NCI-H1436 treated with DMSO at 0.1 percent for 48 hours (cell line): ENCODE measurements around the gene ODF2.
"Not testable (repeated sequence)": the region's sequence is repeated elsewhere in the genome, so short reads cannot be mapped to it uniquely, and the experiment has no call there.

ENCODE experiments used
- DNase-seq: peaks from one replicate; lab custom pipeline; 2025; lab: John Stamatoyannopoulos, UW

The ODF2 gene

DNA sequence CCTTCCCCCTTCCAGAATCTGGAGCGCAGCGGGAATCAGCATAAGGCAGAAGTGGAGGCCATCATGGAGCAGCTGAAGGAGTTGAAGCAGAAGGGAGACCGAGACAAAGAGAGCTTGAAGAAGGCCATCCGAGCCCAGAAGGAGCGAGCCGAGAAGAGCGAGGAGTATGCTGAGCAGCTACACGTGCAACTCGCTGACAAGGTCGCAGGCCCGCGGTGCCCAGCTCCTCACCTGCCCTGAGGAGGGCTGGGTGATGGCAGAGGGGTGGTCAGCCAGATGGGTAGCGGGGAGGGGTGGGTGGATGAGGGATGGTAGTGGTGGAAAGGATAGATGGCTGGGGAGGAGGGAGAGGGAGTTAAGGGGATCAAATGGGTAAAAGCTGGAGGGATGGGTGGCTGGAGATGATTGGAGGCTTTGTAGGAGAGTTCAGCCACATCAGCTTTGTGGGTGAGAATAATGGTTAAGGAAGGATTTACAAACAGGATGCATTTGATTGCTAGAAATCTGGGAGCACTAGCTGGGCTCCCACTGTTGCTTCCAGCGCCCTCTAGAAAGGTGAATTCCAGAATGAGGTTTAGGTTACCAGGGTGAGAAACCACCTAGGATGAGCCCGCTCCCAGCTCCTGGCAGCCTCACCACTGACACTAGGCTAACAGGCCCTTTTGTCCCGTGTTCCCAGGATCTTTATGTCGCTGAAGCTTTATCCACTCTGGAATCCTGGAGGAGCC lies 29.0 kb downstream of the ODF2 start:
- DNase-seq, result no peak

DNA sequence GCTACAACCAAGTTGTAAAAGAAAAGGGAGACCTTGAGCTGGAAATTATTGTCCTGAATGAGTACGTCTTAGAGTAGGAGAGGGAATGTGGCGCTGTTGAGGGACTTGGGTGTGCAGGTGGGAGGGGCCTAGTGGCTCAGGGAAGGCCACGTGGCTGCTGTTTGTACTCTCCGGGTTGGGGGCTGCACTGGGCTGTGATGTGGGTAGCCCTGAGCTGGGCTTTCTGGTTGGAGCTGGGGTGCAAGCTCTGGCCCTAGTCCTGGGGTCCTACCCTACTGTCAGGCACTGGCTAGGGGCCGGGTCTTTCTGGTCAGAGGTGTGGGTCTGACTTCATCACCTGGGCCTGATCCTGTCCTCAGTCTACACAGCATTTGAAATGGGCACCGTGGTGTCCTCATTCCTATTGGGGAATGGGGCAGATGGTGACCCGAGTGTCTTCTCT lies 29.6 kb downstream of the ODF2 start:
- no peak for DNase-seq

DNA sequence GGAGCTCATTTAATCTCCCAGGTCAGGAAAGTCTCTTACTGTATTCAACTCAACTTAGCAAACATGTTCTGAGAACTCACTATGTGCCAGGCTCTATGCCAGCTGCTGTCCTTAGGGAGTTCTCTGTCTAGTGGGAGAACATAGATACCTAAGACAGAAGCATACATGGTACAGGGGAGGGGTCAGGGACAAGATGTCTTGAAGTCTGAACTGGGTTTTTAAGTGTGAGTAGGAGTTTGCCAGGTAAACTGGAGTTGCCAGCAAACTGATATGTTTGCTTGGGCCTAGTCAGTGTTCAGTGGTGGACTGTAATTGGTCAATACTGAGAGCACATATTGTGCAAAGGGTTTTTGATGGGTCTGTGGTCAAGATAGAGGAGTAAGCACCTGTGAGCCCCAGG lies 30.4 kb downstream of the ODF2 start:
- DNase-seq, result no peak

DNA sequence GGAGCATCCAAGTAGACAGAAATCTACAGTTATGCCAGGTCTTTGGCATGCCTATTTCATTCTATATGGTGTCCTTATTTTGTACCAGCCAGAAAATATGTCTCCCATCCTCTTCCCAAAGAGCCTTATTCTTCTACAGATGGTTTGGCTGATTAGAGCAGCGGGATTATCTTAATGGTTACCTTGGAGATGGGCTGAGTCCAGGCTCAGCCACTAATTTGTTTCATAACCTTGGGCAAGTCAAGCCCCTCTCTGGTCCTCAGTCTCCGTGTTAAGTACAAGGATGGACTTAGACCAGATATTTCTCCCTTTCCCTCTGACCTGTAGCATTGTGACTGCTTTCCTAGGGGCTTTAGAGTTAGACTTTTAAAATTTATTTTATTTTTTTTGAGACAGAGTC lies 37.6 kb downstream of the ODF2 start:
- no peak for DNase-seq

DNA sequence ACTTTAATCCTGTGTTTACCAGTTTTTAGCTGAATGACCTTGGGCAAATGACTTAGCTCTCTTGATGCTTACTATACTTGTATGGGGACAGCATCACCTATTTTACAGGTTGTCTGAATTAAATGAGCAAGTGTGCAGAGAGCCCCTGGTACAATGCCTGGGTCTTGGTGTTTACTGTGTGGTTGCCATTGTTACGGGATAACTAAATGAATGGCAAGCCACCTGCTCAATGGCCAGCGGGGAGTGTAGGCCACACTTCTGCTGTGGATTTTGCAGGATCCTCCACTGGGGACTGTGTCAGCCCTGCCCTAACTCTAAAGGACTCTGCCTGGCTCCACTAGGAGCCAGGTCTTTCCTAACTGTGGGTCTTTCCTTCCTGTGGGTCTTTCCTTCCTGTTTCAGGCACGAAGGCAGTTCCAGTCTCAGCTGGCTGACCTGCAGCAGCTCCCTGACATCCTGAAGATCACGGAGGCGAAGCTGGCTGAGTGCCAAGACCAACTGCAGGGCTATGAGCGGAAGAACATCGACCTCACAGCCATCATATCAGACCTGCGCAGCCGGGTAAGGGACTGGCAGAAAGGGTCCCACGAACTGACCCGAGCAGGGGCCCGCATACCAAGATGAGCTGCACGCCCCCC lies 38.4 kb downstream of the ODF2 start:
- no peak for DNase-seq

DNA sequence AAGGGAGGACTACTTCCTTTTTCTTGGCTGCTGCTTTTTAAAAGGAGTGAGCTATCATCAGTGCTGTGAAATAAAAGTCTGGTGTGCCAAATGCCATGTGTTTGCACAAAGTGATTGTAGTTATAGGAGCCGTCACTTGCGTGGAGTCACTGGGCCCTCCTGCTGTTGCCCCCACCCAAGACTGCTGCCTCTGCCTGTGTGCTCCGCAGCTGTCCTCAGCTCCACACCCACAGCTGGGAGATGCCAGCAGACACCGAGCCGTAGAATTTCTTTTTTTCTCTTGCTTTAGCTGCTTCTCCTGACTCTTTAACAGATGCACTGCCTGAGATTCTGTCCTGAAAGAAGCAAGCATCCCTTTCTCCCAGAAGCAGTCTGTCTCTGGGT lies 38.9 kb downstream of the ODF2 start:
- DNase-seq, result no peak

DNA sequence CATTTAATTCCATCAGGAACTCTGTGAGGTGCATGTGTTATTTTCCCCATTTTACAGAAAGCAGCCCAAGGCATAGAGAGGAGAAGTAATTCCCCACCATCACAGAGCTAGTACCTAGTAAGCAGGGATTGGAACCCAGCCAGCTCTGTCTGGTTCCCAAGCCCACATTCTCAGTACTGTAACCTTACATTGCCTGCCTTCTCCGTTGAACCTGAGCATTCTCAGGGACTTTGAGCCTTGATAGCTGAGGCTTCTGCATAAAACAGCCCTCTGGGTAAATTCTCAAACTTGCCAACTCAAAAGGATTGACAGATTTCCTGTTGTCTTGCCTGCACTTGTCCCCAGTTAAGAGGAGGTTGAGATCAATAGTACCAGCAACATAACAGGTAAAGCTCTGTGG lies 39.5 kb downstream of the ODF2 start:
- no peak for DNase-seq

DNA sequence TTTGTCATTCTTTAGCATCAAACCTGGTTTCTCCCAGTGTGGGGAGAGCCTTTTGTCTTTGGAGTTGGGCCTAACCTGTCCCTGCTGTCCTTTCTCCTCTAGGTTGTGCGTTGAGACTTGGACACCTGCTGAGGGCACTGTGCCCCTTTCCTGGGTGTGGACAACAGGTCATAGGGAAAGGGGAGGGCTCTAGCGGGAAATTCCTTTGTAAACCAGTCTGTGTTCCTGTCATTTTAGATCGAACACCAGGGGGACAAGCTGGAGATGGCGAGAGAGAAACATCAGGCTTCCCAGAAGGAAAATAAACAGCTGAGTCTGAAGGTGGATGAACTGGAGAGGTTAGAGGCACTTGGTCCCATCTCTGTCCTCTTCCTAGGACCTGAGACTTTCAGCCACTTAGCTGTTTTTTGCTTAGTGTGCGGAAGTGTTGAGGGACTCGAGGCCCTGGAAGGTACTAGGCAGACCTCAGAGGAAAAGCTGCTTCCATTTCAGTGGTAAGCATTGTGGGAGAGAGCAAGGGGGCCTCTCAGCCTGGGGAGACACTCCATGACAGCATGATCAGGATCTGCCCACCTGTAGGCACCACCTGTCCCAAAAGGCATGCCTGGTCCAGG lies 40.1 kb downstream of the ODF2 start:
- DNase-seq, result no peak

DNA sequence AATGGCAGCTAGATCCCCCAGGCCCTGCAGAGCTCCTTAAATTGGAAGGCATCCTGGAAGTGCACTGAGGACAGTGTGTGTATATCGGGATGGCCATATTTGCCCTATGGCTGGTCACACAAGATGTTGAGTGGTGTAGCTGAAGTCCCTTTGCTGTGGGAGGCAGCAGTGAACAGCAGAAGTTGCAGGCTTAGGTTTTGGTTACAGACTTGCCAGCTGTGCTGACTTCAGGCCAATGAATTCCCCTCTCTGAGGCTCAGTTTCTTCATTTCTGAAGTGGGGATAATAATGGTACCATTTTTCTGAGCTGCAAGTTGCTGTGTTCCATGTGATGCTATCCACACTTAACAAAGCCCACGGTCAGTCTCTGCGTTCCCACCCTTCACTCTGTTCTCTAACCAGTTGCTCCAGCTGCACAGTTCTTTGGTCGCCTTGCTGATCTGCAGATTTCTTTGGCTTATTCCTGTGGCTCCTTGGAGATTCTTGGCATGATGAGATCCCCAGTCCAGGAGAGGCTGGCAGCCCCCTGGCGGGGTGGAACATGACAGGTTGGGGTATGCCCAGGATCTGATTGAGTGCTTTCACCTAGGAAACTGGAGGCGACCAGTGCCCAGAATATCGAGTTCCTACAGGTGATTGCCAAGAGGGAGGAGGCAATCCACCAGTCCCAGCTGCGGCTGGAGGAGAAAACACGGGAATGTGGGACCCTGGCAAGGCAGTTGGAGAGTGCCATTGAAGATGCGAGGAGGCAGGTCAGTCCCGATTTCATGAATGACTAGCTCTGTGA lies 42.2 kb downstream of the ODF2 start:
- no peak for DNase-seq

DNA sequence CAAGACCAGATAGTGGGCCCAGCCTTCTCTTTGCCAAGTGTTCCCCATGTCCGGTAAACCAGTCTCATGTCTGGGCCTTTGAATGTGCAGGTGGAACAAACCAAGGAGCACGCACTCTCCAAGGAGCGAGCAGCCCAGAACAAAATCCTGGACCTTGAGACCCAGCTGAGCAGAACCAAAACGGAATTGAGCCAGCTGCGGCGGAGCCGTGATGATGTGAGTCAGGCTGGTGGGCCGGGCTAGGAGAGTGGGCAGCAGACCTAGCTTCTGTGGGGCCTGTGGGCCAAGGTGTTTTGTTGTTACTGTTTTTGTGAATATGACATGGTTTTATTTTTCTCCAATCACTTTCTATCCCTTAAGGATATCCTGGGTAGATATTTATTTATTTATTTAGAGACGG lies 43.1 kb downstream of the ODF2 start:
- DNase-seq, result no peak

DNA sequence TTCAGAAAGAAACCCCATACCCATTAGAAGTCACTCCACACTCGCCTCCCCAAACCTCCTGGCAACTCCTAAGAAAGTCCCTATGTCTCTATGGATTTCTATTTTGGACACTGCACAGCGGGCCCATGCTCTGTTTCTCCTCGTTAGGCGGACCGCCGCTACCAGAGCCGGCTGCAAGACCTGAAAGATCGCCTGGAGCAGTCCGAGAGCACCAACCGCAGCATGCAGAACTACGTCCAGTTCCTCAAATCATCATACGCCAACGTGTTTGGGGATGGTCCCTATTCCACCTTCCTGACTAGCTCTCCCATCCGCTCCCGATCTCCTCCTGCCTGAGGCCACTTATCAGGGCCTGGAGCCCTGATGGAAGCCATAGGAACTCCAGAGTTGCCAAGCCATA lies 44.1 kb downstream of the ODF2 start:
- no peak for DNase-seq

DNA sequence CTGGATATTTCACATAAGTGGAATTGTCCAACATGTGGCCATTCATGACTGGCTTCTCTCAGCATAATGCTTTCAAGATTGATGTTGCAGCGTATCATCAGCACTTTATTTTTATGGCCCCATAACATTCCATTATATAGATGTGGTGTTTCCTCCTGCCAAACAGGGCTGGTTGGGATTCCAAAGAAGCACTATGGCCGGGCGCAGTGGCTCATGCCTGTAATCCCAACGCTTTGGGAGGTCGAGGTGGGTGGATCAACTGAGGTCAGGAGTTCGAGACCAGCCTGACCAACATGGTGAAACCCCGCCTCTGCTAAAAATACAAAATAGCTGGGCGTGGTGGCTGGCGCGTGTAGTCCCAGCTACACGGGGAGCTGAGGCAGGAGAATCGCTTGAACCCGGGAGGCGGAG lies 47.6 kb downstream of the ODF2 start:
- not testable (repeated sequence) for DNase-seq

DNA sequence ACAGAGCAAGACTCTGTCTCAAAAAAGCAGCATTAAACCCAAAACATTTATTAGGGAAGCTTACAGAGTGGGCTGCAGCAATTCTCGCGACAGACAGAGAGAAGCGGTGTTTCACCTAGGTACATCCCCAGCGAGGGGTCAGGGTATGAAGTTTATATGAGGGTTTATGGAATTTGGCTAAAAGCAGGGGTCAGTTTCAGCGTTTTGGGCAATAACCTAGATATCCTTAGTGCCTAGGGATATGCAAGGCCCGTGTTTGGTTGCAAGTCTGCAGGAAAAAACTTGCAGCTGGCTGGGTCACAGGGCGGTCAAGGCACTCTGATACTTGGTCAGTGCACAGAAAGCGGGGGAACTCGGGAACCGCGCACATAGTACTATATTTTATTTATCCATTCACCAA lies 48.1 kb downstream of the ODF2 start:
- no peak for DNase-seq

DNA sequence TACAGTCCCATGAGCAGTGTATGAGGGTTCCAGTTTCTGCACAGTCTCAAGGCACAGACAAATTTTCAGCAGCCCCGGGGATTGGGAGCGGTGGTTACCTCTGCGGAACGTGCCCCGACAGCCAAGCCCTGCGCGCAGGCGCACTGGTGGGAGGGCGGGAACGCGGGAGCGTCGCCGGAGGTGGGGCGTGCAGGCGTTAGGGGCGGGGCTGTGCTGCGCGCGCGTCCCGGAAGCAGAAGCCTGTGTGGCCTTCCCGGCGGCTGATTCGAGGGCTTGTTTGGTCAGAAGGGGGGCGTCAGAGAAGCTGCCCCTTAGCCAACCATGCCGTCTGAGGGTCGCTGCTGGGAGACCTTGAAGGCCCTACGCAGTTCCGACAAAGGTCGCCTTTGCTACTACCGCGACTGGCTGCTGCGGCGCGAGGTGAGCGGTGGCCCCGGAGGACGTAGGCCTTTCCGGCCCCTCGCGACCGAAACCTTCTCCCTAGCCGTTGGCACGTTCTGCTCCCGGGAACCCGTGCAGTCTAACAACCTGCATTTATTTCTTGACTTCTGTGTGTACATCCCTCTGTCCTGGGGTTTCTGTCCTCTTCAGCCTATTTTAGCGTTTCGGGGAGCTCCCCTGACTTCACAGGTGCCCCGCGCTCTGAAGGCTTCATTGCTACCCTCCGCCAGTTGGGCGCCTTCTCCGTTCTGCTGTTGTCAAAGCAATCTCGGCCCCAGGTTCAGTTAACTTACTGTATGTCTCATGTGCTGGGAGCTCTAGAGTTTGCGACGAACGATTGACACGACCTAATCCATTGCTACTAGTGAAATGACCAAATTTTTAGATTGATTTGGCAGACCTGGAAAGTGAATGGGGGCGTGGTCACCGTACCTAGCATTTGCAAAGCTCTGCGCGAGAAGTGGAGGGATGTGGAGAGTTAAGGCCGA lies 48.9 kb downstream of the ODF2 start, which contains the start of gene GLE1:
Gene GLE1 (plus strand): TSS at position 235 of the 929 bp plus-strand sequence. CDS start 87 bp downstream, at position 322.
- peak; percentile 38 for DNase-seq

DNA sequence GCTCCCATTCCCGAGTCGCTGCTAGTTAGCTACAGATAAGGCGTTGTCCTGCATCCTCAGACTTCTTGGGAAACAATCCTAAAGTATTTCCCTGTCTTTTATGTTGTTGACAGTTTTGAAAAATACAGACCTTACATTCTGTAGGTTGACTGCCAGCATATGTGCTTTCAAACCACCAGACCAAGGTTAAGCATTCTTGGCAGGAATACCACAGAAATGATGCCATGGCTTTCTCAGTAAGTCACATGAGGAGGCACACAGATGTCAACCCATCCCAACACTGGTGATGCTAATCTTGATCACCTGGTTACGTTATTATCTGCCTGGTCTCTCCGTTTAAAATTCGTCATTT lies 49.6 kb downstream of the ODF2 start:
- no peak for DNase-seq

DNA sequence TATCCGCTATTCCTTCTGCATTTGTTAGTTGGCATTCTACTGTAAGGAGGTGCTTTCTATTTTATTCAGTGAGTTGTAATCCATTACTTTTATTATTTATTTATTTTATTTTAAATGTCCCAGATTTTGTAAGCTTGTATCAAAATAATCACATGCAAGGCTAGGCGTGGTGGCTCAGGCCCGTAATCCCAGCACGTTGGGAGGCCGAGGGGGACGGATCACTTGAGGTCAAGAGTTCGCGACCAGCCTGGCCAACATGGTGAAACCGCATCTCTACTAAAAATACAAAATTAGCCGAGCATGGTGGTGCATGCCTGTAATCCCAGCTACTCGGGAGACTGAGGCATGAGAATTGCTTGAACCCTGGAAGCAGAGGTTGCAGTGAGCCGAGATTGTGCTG lies 50.1 kb downstream of the ODF2 start:
- not testable (repeated sequence) for DNase-seq

DNA sequence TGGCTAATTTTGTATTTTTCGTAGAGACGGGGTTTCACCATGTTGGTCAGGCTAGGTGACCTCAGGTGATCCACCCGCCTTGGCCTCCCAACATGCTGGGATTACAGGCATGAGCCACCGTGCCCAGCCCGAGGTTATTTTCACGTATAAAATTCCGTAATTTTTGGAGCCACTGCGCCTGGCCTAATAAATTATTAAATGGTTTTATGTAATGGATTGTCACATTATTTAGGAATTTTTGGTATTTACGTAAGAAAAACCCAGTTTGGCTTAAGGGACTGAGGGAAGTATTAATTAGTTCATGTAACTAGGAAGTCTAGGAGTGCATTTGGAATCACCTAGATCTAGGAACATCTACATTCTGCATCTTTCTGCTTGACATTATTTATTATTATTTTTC lies 57.0 kb downstream of the ODF2 start:
- DNase-seq, result no peak

DNA sequence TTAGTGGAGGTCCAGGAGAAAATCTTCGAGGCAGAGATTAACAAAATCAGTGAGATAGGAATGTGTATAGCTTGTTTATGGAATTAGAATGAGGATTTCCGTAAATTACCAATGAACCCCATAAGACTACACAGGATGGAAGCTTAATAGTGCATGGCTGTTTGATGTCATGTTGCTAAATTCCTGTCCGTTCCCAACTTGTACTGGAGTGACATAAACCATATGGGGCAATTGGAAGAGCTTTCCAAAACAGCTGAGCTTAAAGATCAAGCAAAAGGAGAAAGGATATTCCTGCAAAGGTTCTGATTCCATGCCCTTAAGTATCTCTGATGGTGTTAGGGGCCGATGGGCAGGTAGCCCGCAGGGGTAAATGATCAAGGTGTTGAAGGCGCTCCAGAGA lies 66.2 kb downstream of the ODF2 start:
- no peak for DNase-seq

DNA sequence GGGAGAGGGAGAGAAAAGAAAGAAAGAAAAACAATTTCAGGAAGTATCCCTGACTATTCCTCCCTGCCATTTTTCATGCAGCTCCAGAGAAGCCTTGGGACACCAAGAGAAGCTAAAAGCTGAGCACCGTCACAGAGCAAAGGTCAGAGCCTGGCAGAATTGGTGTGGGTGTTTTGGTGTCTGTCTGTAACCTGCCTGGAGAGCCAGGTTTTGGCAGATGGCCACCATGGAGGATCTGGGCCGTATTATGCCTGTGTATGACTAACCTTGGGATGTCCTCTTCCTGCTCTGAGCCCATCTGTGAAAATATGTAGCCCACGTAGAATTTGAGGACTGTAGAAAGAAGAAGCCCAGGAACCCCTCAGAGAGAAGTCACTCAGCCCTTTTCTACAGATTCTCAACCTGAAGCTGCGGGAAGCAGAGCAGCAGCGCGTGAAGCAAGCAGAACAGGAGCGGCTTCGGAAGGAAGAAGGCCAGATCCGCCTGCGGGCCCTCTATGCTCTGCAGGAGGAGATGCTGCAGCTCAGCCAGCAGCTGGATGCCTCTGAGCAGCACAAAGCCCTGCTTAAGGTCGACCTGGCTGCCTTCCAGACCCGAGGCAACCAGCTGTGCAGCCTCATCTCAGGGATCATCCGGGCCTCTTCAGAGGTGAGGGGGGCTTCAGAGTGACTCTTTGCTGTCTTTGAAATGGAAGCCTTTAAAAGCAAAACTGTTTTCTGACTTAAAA lies 67.6 kb downstream of the ODF2 start:
- DNase-seq, result no peak

DNA sequence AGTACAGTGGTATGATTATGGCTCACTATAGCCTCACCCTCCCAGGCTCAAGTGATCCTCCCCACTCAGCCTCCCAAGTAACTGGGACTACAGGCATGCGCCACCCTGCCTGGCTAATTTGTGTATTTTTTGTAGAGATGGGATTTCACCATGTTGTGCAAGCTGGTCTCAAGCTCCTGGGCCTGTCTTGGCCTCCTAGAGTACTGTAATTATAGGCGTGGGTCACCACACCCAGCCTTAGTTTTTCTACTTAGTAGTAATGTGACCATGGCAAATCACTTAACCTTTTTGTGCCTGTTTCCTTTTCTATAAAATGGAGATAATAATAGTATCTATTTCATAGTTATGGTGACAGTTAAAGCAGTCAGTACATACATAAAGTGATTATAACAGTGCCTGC lies 70.9 kb downstream of the ODF2 start:
- DNase-seq, result no peak
